SU-DHL-6 (cell line): Measurements from ENCODE around the gene LRP1.

ENCODE experiments used
- CTCF ChIP-seq: fragments of 200-600 bp; sonication (generic); IDR thresholded peaks from one replicate; pipeline ENCODE4 v1.5.1; 2017; ENCODE audit warnings: antibody characterized with exemption, mild to moderate bottlenecking, low read length, moderate library complexity; ENCODE audit not compliant: insufficient read depth, poor library complexity, severe bottlenecking
- EZH2phosphoT487 ChIP-seq: fragments of 200-600 bp; sonication (generic), shearing (Covaris generic); conservative IDR thresholded peaks from 2 replicates; pipeline ENCODE4 v1.6.1; 2018; ENCODE audit warnings: mild to moderate bottlenecking, antibody characterized with exemption, low read length, moderate library complexity, mixed read lengths

- TF ChIP-seq CTCF (no peak), EZH2phosphoT487 (no peak)
These were observed 52.8 kb downstream of the LRP1 start for GRCh38 chr12:57181072-57181471.
